Measurements from ENCODE around the gene MRGPRG. TPM values are rescaled to one million over a fixed set of nuclear protein-coding genes. Genes with fewer than 3 reads are reported as not detected.

MRGPRG gene
- polyA plus RNA-seq, 1 donor (not counting 4 experiments of a cell fraction or from before 2014, with no cell fraction given) = not detected

DNA sequence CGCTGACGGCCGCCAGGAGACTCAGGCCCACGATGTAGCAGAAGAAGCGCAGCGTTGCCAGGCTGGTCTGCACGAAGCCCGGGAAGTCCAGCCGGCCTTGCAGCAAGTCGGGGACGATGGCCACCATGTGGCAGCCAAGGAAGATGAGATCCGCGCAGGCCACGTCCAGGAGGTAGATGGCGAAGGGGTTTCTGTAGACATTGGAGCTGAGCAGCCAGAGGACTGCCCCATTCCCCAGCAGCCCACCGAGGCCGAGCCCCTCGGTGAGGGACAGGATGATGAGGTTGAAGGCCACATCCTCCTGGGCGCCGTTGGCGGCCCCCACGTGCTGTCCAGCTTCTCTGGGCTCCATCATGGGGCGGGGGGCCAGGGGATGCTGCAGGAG, 9.8 kb upstream of the MRGPRG start:
- Histone ChIP-seq H3K9me3 (ENCODE audit: control insufficient read depth, low read depth, low read length) (no peaks in the 10 kb centered on the region), H4K20me1 (ENCODE audit: control insufficient read depth, extremely low read depth, insufficient read depth, low read length) (peaks cover 3% of the 10 kb centered on the region), H2AFZ (ENCODE audit: control insufficient read depth, low read length) (no peak overlapping the region), H3K9ac (ENCODE audit: control insufficient read depth, extremely low read depth, insufficient read depth, low read length) (no peak overlapping the region), H3K27me3 (ENCODE audit: control insufficient read depth, extremely low read depth, insufficient read depth, low read length) (peaks cover 39% of the 10 kb centered on the region), H3K9me1 (ENCODE audit: control insufficient read depth, extremely low read depth, insufficient read depth, low read length) (no peaks in the 10 kb centered on the region), H3K27ac (ENCODE audit: control insufficient read depth, insufficient read depth, low read length) (no peak overlapping the region), H3K36me3 (ENCODE audit: control insufficient read depth in 2 of 2, extremely low read depth in 1 of 2, insufficient read depth in 2 of 2, low read length in 2 of 2) (no peaks in the 10 kb centered on the region), H3K4me2 (ENCODE audit: control insufficient read depth, extremely low read depth, insufficient read depth, low read depth, low read length) (no peak overlapping the region), H3K4me3 (ENCODE audit: control insufficient read depth in 2 of 3, extremely low read depth in 1 of 3, insufficient read depth in 2 of 3, low read depth in 1 of 3, low read length in 3 of 3) (no peak overlapping the region), H3K79me2 (ENCODE audit: control insufficient read depth, insufficient read depth, low read length) (no peaks in the 10 kb centered on the region), H3K4me1 (ENCODE audit: control insufficient read depth, extremely low read depth, insufficient read depth, low read length) (no peaks in the 10 kb centered on the region)
- no peak for FAIRE-seq
- dilution Hi-C loops (cut with MboI; ENCODE audit: extremely low pct_ligation_motif_present, low sequenced_read_pairs) = no loop called here
- DNase-seq (ENCODE audit: low read depth, low spot score) = no peak
- TF ChIP-seq EZH2 (IDR thresholded peaks at IDR 0.05; ENCODE audit: low read length) = no peak

- DNase-seq (ENCODE audit: low read depth, low spot score) (no peak), FAIRE-seq (no peak)
- Histone ChIP-seq H3K27ac (ENCODE audit: control insufficient read depth, insufficient read depth, low read length) (no peak overlapping the region), H3K4me1 (ENCODE audit: control insufficient read depth, extremely low read depth, insufficient read depth, low read length) (no peaks in the 10 kb centered on the region), H3K4me3 (ENCODE audit: control insufficient read depth in 2 of 3, extremely low read depth in 1 of 3, insufficient read depth in 2 of 3, low read depth in 1 of 3, low read length in 3 of 3) (no peak overlapping the region), H3K79me2 (ENCODE audit: control insufficient read depth, insufficient read depth, low read length) (no peaks in the 10 kb centered on the region), H3K9ac (ENCODE audit: control insufficient read depth, extremely low read depth, insufficient read depth, low read length) (no peak overlapping the region), H3K36me3 (ENCODE audit: control insufficient read depth in 2 of 2, extremely low read depth in 1 of 2, insufficient read depth in 2 of 2, low read length in 2 of 2) (no peaks in the 10 kb centered on the region), H4K20me1 (ENCODE audit: control insufficient read depth, extremely low read depth, insufficient read depth, low read length) (peaks cover 3% of the 10 kb centered on the region), H3K27me3 (ENCODE audit: control insufficient read depth, extremely low read depth, insufficient read depth, low read length) (peaks cover 39% of the 10 kb centered on the region), H3K9me3 (ENCODE audit: control insufficient read depth, low read depth, low read length) (no peaks in the 10 kb centered on the region), H2AFZ (ENCODE audit: control insufficient read depth, low read length) (no peak overlapping the region), H3K9me1 (ENCODE audit: control insufficient read depth, extremely low read depth, insufficient read depth, low read length) (no peaks in the 10 kb centered on the region), H3K4me2 (ENCODE audit: control insufficient read depth, extremely low read depth, insufficient read depth, low read depth, low read length) (no peak overlapping the region)
- dilution Hi-C loops (cut with MboI; ENCODE audit: extremely low pct_ligation_motif_present, low sequenced_read_pairs) = no loop called here
- TF ChIP-seq, protein P1, sequence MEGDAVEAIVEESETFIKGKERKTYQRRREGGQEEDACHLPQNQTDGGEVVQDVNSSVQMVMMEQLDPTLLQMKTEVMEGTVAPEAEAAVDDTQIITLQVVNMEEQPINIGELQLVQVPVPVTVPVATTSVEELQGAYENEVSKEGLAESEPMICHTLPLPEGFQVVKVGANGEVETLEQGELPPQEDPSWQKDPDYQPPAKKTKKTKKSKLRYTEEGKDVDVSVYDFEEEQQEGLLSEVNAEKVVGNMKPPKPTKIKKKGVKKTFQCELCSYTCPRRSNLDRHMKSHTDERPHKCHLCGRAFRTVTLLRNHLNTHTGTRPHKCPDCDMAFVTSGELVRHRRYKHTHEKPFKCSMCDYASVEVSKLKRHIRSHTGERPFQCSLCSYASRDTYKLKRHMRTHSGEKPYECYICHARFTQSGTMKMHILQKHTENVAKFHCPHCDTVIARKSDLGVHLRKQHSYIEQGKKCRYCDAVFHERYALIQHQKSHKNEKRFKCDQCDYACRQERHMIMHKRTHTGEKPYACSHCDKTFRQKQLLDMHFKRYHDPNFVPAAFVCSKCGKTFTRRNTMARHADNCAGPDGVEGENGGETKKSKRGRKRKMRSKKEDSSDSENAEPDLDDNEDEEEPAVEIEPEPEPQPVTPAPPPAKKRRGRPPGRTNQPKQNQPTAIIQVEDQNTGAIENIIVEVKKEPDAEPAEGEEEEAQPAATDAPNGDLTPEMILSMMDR (optimal IDR thresholded peaks at IDR 0.05 in 1 of 3, IDR thresholded peaks at IDR 0.05 in 1 of 3, conservative IDR thresholded peaks at IDR 0.05 in 1 of 3; ENCODE audit: extremely low read depth in 1 of 3, insufficient read depth in 2 of 3, low read length in 3 of 3) = no peak
- no peak for TF ChIP-seq EZH2 (IDR thresholded peaks at IDR 0.05; ENCODE audit: low read length)
Observed at GRCh38 chr11:3227568-3228444, 9.2 kb upstream of the MRGPRG start.

Measured in keratinocyte (primary cell).